DMS153 treated with DMSO at 0.1 percent for 48 hours (cell line): ENCODE measurements around the gene TP73.

Experiments used
- DNase-seq: peaks from one replicate; lab custom pipeline; 2025; ENCODE audit not compliant: unreplicated experiment; lab: John Stamatoyannopoulos, UW

The TP73 gene

GRCh38 chr1:3776231-3776961, 124.1 kb downstream of the TP73 start:
- no peak for DNase-seq

DNA sequence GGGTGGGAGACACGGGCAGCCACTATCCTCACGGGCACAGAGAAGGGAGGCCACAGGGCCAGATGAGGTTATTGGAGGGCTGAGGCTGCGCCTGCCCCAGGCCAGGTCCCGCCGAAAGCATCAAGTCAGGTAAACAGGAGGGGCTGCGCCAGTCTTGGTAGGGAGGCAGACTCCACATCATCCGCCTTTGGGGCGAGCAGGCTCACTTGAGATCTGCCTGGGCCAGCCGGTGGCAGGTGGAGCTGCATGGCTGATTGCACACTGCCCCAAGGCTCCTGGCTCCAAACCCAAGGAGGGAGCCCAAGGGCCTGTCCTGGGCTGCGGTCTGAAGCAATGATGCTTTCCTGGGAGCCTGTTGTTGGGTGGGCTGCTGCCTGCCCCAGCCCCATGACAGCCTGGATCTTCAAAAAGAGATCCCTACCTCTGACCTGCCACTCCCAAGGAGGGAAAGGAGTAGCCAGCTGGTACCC, 124.8 kb downstream of the TP73 start:
- no peak for DNase-seq

- no peak for DNase-seq
Measured at GRCh38 chr1:3777647-3778589, 125.6 kb downstream of the TP73 start.

DNA sequence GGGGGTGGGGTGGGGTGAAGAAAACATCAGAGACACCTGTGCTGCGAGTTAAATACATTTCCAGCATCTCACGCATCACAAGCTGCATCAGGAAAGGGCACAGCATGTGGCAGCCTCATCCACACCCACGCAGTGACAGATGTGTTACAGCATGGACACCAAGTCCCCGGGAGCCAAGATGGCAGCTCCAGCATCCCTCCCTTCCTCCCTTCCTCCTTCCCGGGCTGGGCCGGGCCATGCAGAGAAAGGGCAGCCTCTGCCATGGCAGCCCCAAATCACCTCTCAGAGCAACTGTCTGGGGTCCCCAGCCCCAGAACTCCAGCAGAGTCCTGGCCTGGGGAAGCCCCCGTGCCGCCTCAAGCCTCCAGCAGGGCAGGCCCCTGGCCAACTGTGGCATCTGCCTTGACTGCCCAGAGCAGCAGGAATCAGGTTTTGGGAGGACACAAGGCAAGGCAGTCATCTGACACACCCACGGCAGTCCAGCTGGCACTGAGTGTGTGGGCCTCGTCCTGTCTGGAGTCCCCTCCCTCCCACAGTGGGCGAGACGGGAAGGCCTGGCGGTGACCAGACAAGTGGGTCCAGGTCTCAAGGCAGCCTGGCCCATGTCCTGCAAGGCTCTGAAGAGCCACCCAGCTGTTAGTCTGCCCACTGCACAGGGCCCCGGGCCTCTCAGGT, 126.4 kb downstream of the TP73 start:
- DNase-seq = no peak

DNA sequence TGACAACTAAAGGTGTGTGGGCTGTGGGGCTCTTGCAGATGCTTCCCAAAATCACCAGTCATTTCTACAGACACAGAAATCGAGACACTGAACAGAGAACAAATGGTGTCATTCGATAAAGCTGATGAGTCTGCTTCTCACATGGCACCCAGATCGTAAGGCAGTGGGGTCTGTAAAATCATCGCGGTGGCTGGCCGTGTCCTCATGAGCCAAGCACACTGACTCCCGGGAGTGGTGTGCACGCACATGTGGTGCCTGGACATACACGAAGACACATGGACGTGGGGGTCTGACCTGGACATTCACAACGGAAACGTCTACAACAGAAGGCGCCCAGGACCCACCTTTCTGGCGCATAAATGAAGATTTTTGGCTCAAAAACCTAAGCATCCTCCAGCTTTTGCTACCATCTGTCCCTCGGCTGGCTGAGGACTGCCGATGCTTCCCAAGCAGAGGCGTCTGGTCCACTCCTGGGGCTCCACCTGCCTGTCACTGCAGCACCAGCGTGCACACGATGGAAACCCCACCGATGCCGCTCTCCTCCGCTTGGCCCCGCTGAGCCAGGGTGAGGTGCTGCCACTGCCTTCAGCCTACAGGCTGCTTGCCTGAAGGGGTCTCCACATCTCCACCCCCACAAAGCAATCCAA, 127.1 kb downstream of the TP73 start:
- no peak for DNase-seq

DNA sequence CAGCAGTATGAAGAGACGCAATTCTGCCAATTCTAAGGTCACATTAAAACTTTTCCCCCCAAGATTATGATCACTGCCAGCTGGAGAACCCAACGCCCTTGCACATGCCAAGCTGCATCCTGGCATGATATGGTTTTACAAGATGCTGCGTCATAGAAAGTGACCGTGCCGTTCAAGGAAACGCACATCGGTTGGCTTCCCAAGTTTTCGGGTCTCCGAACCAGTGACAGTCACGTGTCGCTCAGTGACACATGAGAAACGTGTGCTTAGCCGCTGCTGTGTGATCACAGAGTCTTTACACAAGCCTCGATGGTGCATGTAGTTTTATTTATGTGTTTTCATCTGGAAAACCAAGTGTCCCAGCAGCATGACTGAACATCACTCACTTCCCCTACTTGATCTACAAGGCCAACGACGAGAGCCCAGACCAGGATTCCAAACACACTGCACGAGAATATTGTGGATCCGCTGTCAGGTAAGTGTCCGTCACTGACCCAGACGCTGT, 127.6 kb downstream of the TP73 start:
- no peak for DNase-seq

GRCh38 chr1:3780901-3781300, 128.6 kb downstream of the TP73 start:
- DNase-seq = no peak

- DNase-seq = no peak
Measured at GRCh38 chr1:3783651-3784474, 131.5 kb downstream of the TP73 start.

DNA sequence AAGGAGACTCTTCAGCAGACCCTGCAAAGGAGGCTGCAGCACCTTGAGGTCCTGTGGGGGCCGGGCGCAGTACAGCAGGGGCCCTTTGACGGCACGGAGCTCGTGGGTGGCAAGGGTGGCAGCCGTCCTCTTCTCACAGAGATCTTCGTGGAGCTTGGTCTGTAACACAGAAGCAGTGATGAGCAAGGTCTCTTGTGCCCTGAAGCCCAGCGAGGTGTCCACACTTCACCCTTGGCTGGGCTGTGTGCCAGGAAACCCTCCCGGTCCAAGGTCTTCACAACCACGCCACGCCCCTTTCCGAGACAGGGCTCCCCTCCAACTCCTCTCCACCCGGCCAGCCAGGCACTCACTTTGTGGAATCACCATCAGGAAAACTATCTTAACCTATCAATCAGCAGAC, 132.7 kb downstream of the TP73 start:
- no peak for DNase-seq

DNA sequence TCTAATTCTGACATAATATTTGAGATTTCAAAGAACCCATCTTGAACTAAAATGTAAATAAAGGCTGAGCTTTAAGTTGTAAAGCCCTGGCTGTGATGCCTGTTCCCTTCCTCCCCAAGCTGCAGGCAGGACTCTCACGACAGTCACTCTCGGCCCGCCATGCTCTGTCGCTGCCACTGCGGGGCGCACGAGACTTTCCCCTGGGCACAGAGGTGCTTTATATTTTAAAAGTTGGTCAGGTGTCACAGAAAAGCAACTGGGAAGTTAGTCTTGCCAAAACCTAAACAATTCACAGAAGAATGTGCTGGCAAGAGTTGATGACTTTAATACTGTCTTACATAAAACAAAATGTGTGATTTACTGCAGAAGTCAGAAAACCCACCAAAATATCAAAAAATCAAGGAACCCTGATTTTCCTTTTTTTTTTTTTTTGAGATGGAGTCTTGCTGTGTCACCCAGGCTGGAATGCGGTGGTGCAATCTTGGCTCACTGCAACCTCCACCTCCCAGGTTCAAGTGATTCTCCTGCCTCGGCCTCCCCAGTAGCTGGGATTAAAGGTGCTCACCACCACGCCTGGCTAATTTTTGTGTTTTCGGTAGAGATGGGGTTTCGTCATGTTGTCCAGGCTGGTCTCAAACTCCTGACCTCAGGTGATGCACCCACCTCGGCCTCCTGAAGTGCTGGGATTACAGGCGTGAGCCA, 133.3 kb downstream of the TP73 start:
- DNase-seq = no peak
